Heart right ventricle (tissue), 16 donors: ENCODE measurements around the gene AGRP. TPM values are rescaled to one million over a fixed set of nuclear protein-coding genes. Genes with fewer than 3 reads are reported as not detected.

Experiments used
- ATAC-seq, 8 donors: fragments of 200-7000 bp; cut with Tn5 transposase; one replicate each; pipeline ENCODE4 v1.9.1; 2020; ENCODE audit warnings: mild to moderate bottlenecking in 8 of 8, moderate library complexity in 8 of 8, moderate number of reproducible peaks in 1 of 8
- DNase-seq, 2 donors: peaks; one replicate each; pipeline ENCODE4 v3.0.0-alpha.2; 2020
- H3K27ac ChIP-seq, 10 donors: fragments of 200-600 bp; sonication (generic) in 2 of 10; one replicate each; pipeline versions ENCODE4 v1.5.0 to v1.8.0; 2020 to 2022; ENCODE audit warnings: mild to moderate bottlenecking in 3 of 10
- H3K27me3 ChIP-seq, 7 donors: fragments of 200-600 bp; one replicate each; pipeline ENCODE4 v1.8.0; 2021 to 2022; ENCODE audit warnings: mild to moderate bottlenecking in 2 of 7
- H3K36me3 ChIP-seq, 9 donors: fragments of 200-600 bp; sonication (generic) in 1 of 9; one replicate each; pipeline versions ENCODE4 v1.5.0 to v1.8.0; 2020 to 2022; ENCODE audit warnings: mild to moderate bottlenecking in 2 of 9
- H3K4me1 ChIP-seq, 9 donors: fragments of 200-600 bp; sonication (generic) in 1 of 9; one replicate each; pipeline versions ENCODE4 v1.5.0 to v1.8.0; 2020 to 2022; ENCODE audit warnings: mild to moderate bottlenecking in 4 of 9
- H3K4me3 ChIP-seq, 10 donors: fragments of 200-600 bp; sonication (generic) in 2 of 10; one replicate each; pipeline versions ENCODE4 v1.5.0 to v1.8.0; 2020 to 2022; ENCODE audit warnings: mild to moderate bottlenecking in 7 of 10, moderate library complexity in 2 of 10
- H3K9me3 ChIP-seq, 11 donors: fragments of 200-600 bp in 10 of 11; sonication (generic) in 2 of 11; one replicate each; pipeline versions ENCODE4 v1.5.0 to v1.8.0; 2013 to 2022; ENCODE audit warnings: mild to moderate bottlenecking in 2 of 11, control low read depth in 1 of 11, moderate library complexity in 1 of 11
- WGBS, 2 donors: extraction: QIAGEN DNeasy Blood & Tissue Kit; methylation state at CpG; one replicate each; pipeline ENCODE4 v1.1.7; 2013; ENCODE audit warnings: inconsistent platforms in 1 of 2; 5-methylcytosine and 5-hydroxymethylcytosine counted together
- intact Hi-C, 10 donors: fragments of 100-400 bp; cut with DNase I; formaldehyde crosslinking; loops; one replicate each; pipeline versions ENCODE4 v1.11.1 to v1.14.2; 2022
- polyA plus RNA-seq, 2 donors: library from polyadenylated mRNA; stranded (reverse); fragments of 200-250 nt; gene quantifications; one replicate each; pipeline ENCODE4 v1.2.3, GENCODE V29; 2013
- total RNA-seq, 10 donors: library from RNA; stranded (reverse); fragmentation: NEBNext Ultra II Directional in 3 of 10; extraction: Animal tissue kit (Norgen Biotek cat#: 25700) in 3 of 10; gene quantifications; one replicate each; pipeline versions ENCODE4 v1.2.1 to v1.2.4, GENCODE V29; 2021 to 2023
- TF ChIP-seq, protein P1 (sequence below), 9 donors: fragments of 200-600 bp; sonication (generic) in 2 of 9; IDR thresholded peaks; one replicate each; pipeline versions ENCODE4 v1.5.0 to v1.8.0; 2021 to 2022; ENCODE audit warnings: antibody characterized with exemption in 9 of 9, mild to moderate bottlenecking in 5 of 9, moderate library complexity in 1 of 9
- donor health status: Arrhythmogenic right ventricular cardiomyopathy.
- donor health status: ischemic (EF 13 %, LVEDD 7.1; RV severe dilation, severe dysfunction).
- donor health status: healthy with polysubstance abuse.
- donor health status: DM: no; HTN: yes; CAD: no.
- donor health status: DM: no; HTN: no; CAD: no.
- donor health status: ischemic (EF 25% LVEDD 6.9; RV normal size, moderate dysfunction).
- donor health status: ischemic (EF 25% LVEDD 5.7; RV mildly dilated, moderate dysfunction).
- donor health status: healthy.
- donor health status: DM: yes; HTN: yes; CAD: no.
- donor health status: Ischemic cardiomyopathy.
- donor health status: ischemic (EF 35%, LVEDD 5.7; RV mildly dilated, moderate dysfunction).
- donor health status: nonischemic (EF 11% LVEDD 7.7; RV severe dilation, severe dysfunction).
- donor health status: DM: yes; HTN: yes; CAD: no.
- donor health status: PGD.
- donor health status: ischemic (EF 29% LVEDD 5.4; RV normal size, mild dysfunction).
- donor health status: nonischemic (EF 23%, LVEDD 6.1; RV moderate dilation, normal function).

The AGRP gene
- total and polyA plus RNA-seq, 12 donors, result 0.10 TPM; not detected in 11

- intact Hi-C loops, result loop anchor here in 1 of 10 donors (5.0 kb wide), 1 partner anchor 34 kb away; no protein-coding TSS in a partner anchor
- Histone ChIP-seq H3K9me3 (no peaks in the 10 kb centered on the region), H3K27me3 (peaks cover 0 to 48% (median 9%) of the 10 kb centered on the region in 7 donors), H3K27ac (no peak overlapping the region), H3K4me3 (no peak overlapping the region), H3K4me1 (peaks cover 8 to 27% (median 23%) of the 10 kb centered on the region in 9 donors), H3K36me3 (peaks cover 0 to 22% (median 0%) of the 10 kb centered on the region in 9 donors)
- DNase-seq (no peak), ATAC-seq (no peak)
- TF ChIP-seq, protein P1, sequence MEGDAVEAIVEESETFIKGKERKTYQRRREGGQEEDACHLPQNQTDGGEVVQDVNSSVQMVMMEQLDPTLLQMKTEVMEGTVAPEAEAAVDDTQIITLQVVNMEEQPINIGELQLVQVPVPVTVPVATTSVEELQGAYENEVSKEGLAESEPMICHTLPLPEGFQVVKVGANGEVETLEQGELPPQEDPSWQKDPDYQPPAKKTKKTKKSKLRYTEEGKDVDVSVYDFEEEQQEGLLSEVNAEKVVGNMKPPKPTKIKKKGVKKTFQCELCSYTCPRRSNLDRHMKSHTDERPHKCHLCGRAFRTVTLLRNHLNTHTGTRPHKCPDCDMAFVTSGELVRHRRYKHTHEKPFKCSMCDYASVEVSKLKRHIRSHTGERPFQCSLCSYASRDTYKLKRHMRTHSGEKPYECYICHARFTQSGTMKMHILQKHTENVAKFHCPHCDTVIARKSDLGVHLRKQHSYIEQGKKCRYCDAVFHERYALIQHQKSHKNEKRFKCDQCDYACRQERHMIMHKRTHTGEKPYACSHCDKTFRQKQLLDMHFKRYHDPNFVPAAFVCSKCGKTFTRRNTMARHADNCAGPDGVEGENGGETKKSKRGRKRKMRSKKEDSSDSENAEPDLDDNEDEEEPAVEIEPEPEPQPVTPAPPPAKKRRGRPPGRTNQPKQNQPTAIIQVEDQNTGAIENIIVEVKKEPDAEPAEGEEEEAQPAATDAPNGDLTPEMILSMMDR (IDR thresholded peaks at IDR 0.05), result no peak
- 91 to 95% methylated on average over 5 of the region's 5 CpGs for WGBS, 2 donors
These were observed 50.1 kb downstream of the AGRP start for GRCh38 chr16:67433131-67433719.

Other genes starting within 250 kb of the AGRP start
- 10 to 100 TPM; 11.6 to 26.2 (median 19.1) TPM for gene FHOD1, start 236.1 kb downstream of the AGRP start, total RNA-seq
- gene FHOD1, start 236.1 kb downstream of the AGRP start, polyA plus RNA-seq, result 10 to 100 TPM; 16.6 to 71.1 TPM
- 1 to 10 TPM in 6 of 10 donors, under 1 TPM in 4; 0.71 to 2.4 (median 1.0) TPM for gene SLC9A5, start 234.6 kb downstream of the AGRP start, total RNA-seq
- 1 to 10 TPM in 1 of 2 donors, under 1 TPM in 1; 0.26 to 1.5 TPM for gene SLC9A5, start 234.6 kb downstream of the AGRP start, polyA plus RNA-seq
- 1 to 10 TPM in 4 of 10 donors, under 1 TPM in 6; 0.25 to 2.5 (median 0.61) TPM for gene PLEKHG4, start 204.0 kb downstream of the AGRP start, total RNA-seq
- gene PLEKHG4, start 204.0 kb downstream of the AGRP start, polyA plus RNA-seq, result 1 to 10 TPM; 1.3 to 2.9 TPM
- gene KCTD19, start 156.8 kb downstream of the AGRP start, total RNA-seq, result not detected
- gene KCTD19, start 156.8 kb downstream of the AGRP start, polyA plus RNA-seq, result under 1 TPM; 0.01 to 0.22 TPM
- under 1 TPM in 1 of 10 donors, not detected in 9; 0.26 TPM for gene LRRC36, start 156.7 kb downstream of the AGRP start, total RNA-seq
- under 1 TPM; 0.42 to 0.88 TPM for gene LRRC36, start 156.7 kb downstream of the AGRP start, polyA plus RNA-seq
- gene TPPP3, start 90.0 kb downstream of the AGRP start, total RNA-seq, result 10 to 100 TPM in 1 of 10 donors, 1 to 10 TPM in 9; 6.4 to 15.9 (median 9.0) TPM
- 10 to 100 TPM; 21.1 to 26.1 TPM for gene TPPP3, start 90.0 kb downstream of the AGRP start, polyA plus RNA-seq
- gene ZDHHC1, start 67.1 kb downstream of the AGRP start, total RNA-seq, result 1 to 10 TPM; 3.2 to 6.3 (median 4.2) TPM
- gene ZDHHC1, start 67.1 kb downstream of the AGRP start, polyA plus RNA-seq, result 1 to 10 TPM; 3.6 to 4.4 TPM
- 1 to 10 TPM in 1 of 10 donors, under 1 TPM in 8, not detected in 1; 0.16 to 1.4 (median 0.57) TPM for gene HSD11B2, start 52.4 kb downstream of the AGRP start, total RNA-seq
- under 1 TPM; 0.41 to 0.51 TPM for gene HSD11B2, start 52.4 kb downstream of the AGRP start, polyA plus RNA-seq
- gene ATP6V0D1, start 2.4 kb downstream of the AGRP start, total RNA-seq, result 10 to 100 TPM; 57.4 to 84.7 (median 67.5) TPM
- 10 to 100 TPM; 12.8 to 73.3 TPM for gene ATP6V0D1, start 2.4 kb downstream of the AGRP start, polyA plus RNA-seq
- 10 to 100 TPM; 45.9 to 86.1 (median 73.8) TPM for gene RIPOR1, start 45.3 kb upstream of the AGRP start, total RNA-seq
- gene RIPOR1, start 45.3 kb upstream of the AGRP start, polyA plus RNA-seq, result 10 to 100 TPM; 40.0 to 66.9 TPM
- gene CTCF, start 79.0 kb upstream of the AGRP start, total RNA-seq, result 10 to 100 TPM; 20.5 to 31.0 (median 24.8) TPM
- gene CTCF, start 79.0 kb upstream of the AGRP start, polyA plus RNA-seq, result 10 to 100 TPM; 11.9 to 20.7 TPM
- gene CARMIL2, start 161.6 kb upstream of the AGRP start, total RNA-seq, result 1 to 10 TPM in 3 of 10 donors, under 1 TPM in 6, not detected in 1; 0.27 to 2.7 (median 0.60) TPM
- gene CARMIL2, start 161.6 kb upstream of the AGRP start, polyA plus RNA-seq, result 1 to 10 TPM in 1 of 2 donors, under 1 TPM in 1; 0.16 to 1.2 TPM
- gene ACD, start 176.7 kb upstream of the AGRP start, total RNA-seq, result 10 to 100 TPM in 1 of 10 donors, 1 to 10 TPM in 9; 6.9 to 11.3 (median 8.6) TPM
- 10 to 100 TPM in 1 of 2 donors, 1 to 10 TPM in 1; 7.7 to 15.0 TPM for gene ACD, start 176.7 kb upstream of the AGRP start, polyA plus RNA-seq
- gene PARD6A, start 177.4 kb upstream of the AGRP start, total RNA-seq, result 1 to 10 TPM; 1.7 to 5.9 (median 2.2) TPM
- gene PARD6A, start 177.4 kb upstream of the AGRP start, polyA plus RNA-seq, result 1 to 10 TPM; 2.7 to 5.8 TPM
- 10 to 100 TPM in 1 of 10 donors, 1 to 10 TPM in 9; 3.6 to 12.7 (median 8.4) TPM for gene ENKD1, start 183.2 kb upstream of the AGRP start, total RNA-seq
- gene ENKD1, start 183.2 kb upstream of the AGRP start, polyA plus RNA-seq, result 10 to 100 TPM; 24.5 to 30.9 TPM
- gene C16orf86, start 183.3 kb upstream of the AGRP start, total RNA-seq, result 1 to 10 TPM; 2.8 to 5.6 (median 4.3) TPM
- gene C16orf86, start 183.3 kb upstream of the AGRP start, polyA plus RNA-seq, result 1 to 10 TPM; 2.6 to 3.7 TPM
- gene GFOD2, start 235.8 kb upstream of the AGRP start, total RNA-seq, result 10 to 100 TPM in 2 of 10 donors, 1 to 10 TPM in 8; 6.0 to 10.7 (median 8.2) TPM
- 10 to 100 TPM in 1 of 2 donors, 1 to 10 TPM in 1; 8.2 to 10.9 TPM for gene GFOD2, start 235.8 kb upstream of the AGRP start, polyA plus RNA-seq